ENCODE data around the gene KLHL17. TPM values are rescaled to one million over a fixed set of nuclear protein-coding genes. Genes with fewer than 3 reads are reported as not detected.

Gene KLHL17
- total RNA-seq, 1 experiment from 2014 or later, result 32.1 TPM

- ATAC-seq (no peak), DNase-seq (no peak)
- Histone ChIP-seq H3K27me3 (ENCODE audit: low read length) (peaks cover 19% of the 10 kb centered on the region), H4K20me1 (ENCODE audit: low read length) (no peaks in the 10 kb centered on the region), H3K9me3 (ENCODE audit: low read length) (no peaks in the 10 kb centered on the region), H3K9me2 (replicated peaks; ENCODE audit: low read length) (no peaks in the 10 kb centered on the region), H3K4me1 (ENCODE audit: insufficient read depth, low read length) (peaks cover 6% of the 10 kb centered on the region), H2AFZ (ENCODE audit: low read length) (no peak overlapping the region), H3K27ac (ENCODE audit: low read length) (no peak overlapping the region), H3K9ac (ENCODE audit: low read length) (no peak overlapping the region), H3K79me2 (ENCODE audit: low read length) (no peaks in the 10 kb centered on the region), H3K4me3 (ENCODE audit: low read length) (no peak overlapping the region), H3F3A (ENCODE audit: low read length, unreplicated experiment) (no peaks in the 10 kb centered on the region), H3K4me2 (ENCODE audit: low read length) (no peak overlapping the region), H3K36me3 (ENCODE audit: low read depth, low read length) (no peaks in the 10 kb centered on the region)
- no peak for TF ChIP-seq CTCF (conservative IDR thresholded peaks at IDR 0.05; ENCODE audit: low read depth, low read length)
- no peak for TF ChIP-seq EZH2phosphoT487 (IDR thresholded peaks at IDR 0.05; ENCODE audit: borderline replicate concordance, low read length)
- TF ChIP-seq EZH2 (IDR thresholded peaks at IDR 0.05; ENCODE audit: low read length, unreplicated experiment), result no peak
- POLR2A ChIA-PET (ENCODE audit: unreplicated experiment), result no interaction called here
- intact Hi-C loops (cut with micrococcal nuclease), result no loop called here
- CTCF ChIA-PET, result interaction anchor here (1.0 kb wide), 1 partner anchor 26 kb away, joined by 3 read pairs; no protein-coding TSS in a partner anchor
- BruUV-seq (replicated peaks), result no TSS peak
These were observed 48.3 kb upstream of the KLHL17 start for GRCh38 chr1:911875-912739.

GRCh38 chr1:912740-913301, 47.6 kb upstream of the KLHL17 start:
- Histone ChIP-seq H3K9me3 (ENCODE audit: low read length) (no peaks in the 10 kb centered on the region), H3K4me1 (ENCODE audit: insufficient read depth, low read length) (peaks cover 3% of the 10 kb centered on the region; the same call in 1 of the 2 replicates), H3K79me2 (ENCODE audit: low read length) (no peaks in the 10 kb centered on the region), H3K9ac (ENCODE audit: low read length) (no peak overlapping the region), H2AFZ (ENCODE audit: low read length) (no peak overlapping the region), H3K4me2 (ENCODE audit: low read length) (no peak overlapping the region), H3K27me3 (ENCODE audit: low read length) (peaks cover 26% of the 10 kb centered on the region), H3K4me3 (ENCODE audit: low read length) (no peak overlapping the region), H4K20me1 (ENCODE audit: low read length) (no peaks in the 10 kb centered on the region), H3K36me3 (ENCODE audit: low read depth, low read length) (no peaks in the 10 kb centered on the region), H3K27ac (ENCODE audit: low read length) (no peak overlapping the region), H3K9me2 (replicated peaks; ENCODE audit: low read length) (no peaks in the 10 kb centered on the region), H3F3A (ENCODE audit: low read length, unreplicated experiment) (no peaks in the 10 kb centered on the region)
- no peak for DNase-seq
- CTCF ChIA-PET, result no interaction called here
- POLR2A ChIA-PET (ENCODE audit: unreplicated experiment), result no interaction called here
- intact Hi-C loops (cut with micrococcal nuclease), result no loop called here
- BruUV-seq (replicated peaks), result no TSS peak
- TF ChIP-seq EZH2 (IDR thresholded peaks at IDR 0.05; ENCODE audit: low read length, unreplicated experiment), result no peak
- ATAC-seq, result no peak

- POLR2A ChIA-PET (ENCODE audit: unreplicated experiment), result no interaction called here
- peaks cover 34% of the 10 kb centered on the region for H3K27me3 ChIP-seq (ENCODE audit: low read length)
These were observed 46.8 kb upstream of the KLHL17 start for GRCh38 chr1:913491-914130.

More at GRCh38 chr1:913491-914130, 46.8 kb upstream of the KLHL17 start:
- no peak for DNase-seq
- H4K20me1 ChIP-seq (ENCODE audit: low read length), result no peaks in the 10 kb centered on the region
- H3K9me3 ChIP-seq (ENCODE audit: low read length), result no peaks in the 10 kb centered on the region
- no peak overlapping the region for H3K27ac ChIP-seq (ENCODE audit: low read length)
- no peak overlapping the region for H3K4me2 ChIP-seq (ENCODE audit: low read length)
- no peaks in the 10 kb centered on the region for H3K36me3 ChIP-seq (ENCODE audit: low read depth, low read length)
- no peak overlapping the region for H3K9ac ChIP-seq (ENCODE audit: low read length)
- H3K4me3 ChIP-seq (ENCODE audit: low read length), result no peak overlapping the region
- TF ChIP-seq EZH2phosphoT487 (IDR thresholded peaks at IDR 0.05; ENCODE audit: borderline replicate concordance, low read length) (no peak), EZH2 (IDR thresholded peaks at IDR 0.05; ENCODE audit: low read length, unreplicated experiment) (no peak), CTCF (conservative IDR thresholded peaks at IDR 0.05; ENCODE audit: low read depth, low read length) (no peak)
- no peak for ATAC-seq
- intact Hi-C loops (cut with micrococcal nuclease), result no loop called here
- peaks cover 3% of the 10 kb centered on the region; the same call in 1 of the 2 replicates for H3K4me1 ChIP-seq (ENCODE audit: insufficient read depth, low read length)
- no peak overlapping the region for H2AFZ ChIP-seq (ENCODE audit: low read length)
- no peaks in the 10 kb centered on the region for H3K9me2 ChIP-seq (replicated peaks; ENCODE audit: low read length)
- H3K79me2 ChIP-seq (ENCODE audit: low read length), result no peaks in the 10 kb centered on the region
- CTCF ChIA-PET, result no interaction called here
- no peaks in the 10 kb centered on the region for H3F3A ChIP-seq (ENCODE audit: low read length, unreplicated experiment)
- no TSS peak for BruUV-seq (replicated peaks)

Data from PC-3 (cell line).